Body of pancreas (tissue), 4 donors: Measurements from ENCODE around the gene EPYC.

Experiments used
- CTCF ChIP-seq, 7 experiments: fragments of 450-650 bp in 4 of 7; fragments of 200-600 bp in 3 of 7; sonication (generic) in 3 of 7; IDR thresholded peaks; one replicate each; pipeline ENCODE4 v1.5.1; 2016 to 2019; ENCODE audit warnings: antibody characterized with exemption in 7 of 7
- POLR2A ChIP-seq, 3 donors: fragments of 450-650 bp; IDR thresholded peaks; one replicate each; pipeline ENCODE4 v1.6.1; 2016; ENCODE audit warnings: antibody characterized with exemption in 3 of 3, mild to moderate bottlenecking in 2 of 3

- TF ChIP-seq CTCF (IDR thresholded peaks at IDR 0.05) (no peak), POLR2A (IDR thresholded peaks at IDR 0.05) (no peak)
These were observed 53.2 kb downstream of the EPYC start for GRCh38 chr12:90951432-90952105.
